A673 (cell line): ENCODE measurements around the gene MFAP3L.

ENCODE experiments used
- CTCF ChIP-seq: fragments of 300-800, 200-600 bp; sonication (generic); conservative IDR thresholded peaks from 2 replicates; pipeline ENCODE4 v1.5.1; 2017; ENCODE audit warnings: low read depth, mild to moderate bottlenecking, antibody characterized with exemption, low read length, moderate library complexity, mixed read lengths
- EZH2 ChIP-seq: fragments of 200-600 bp; sonication (generic); IDR thresholded peaks from 2 replicates; pipeline ENCODE4 v1.6.1; 2017; ENCODE audit warnings: borderline replicate concordance, low read depth, mild to moderate bottlenecking, mixed read lengths, antibody characterized with exemption, low read length; ENCODE audit not compliant: poor library complexity, severe bottlenecking

DNA sequence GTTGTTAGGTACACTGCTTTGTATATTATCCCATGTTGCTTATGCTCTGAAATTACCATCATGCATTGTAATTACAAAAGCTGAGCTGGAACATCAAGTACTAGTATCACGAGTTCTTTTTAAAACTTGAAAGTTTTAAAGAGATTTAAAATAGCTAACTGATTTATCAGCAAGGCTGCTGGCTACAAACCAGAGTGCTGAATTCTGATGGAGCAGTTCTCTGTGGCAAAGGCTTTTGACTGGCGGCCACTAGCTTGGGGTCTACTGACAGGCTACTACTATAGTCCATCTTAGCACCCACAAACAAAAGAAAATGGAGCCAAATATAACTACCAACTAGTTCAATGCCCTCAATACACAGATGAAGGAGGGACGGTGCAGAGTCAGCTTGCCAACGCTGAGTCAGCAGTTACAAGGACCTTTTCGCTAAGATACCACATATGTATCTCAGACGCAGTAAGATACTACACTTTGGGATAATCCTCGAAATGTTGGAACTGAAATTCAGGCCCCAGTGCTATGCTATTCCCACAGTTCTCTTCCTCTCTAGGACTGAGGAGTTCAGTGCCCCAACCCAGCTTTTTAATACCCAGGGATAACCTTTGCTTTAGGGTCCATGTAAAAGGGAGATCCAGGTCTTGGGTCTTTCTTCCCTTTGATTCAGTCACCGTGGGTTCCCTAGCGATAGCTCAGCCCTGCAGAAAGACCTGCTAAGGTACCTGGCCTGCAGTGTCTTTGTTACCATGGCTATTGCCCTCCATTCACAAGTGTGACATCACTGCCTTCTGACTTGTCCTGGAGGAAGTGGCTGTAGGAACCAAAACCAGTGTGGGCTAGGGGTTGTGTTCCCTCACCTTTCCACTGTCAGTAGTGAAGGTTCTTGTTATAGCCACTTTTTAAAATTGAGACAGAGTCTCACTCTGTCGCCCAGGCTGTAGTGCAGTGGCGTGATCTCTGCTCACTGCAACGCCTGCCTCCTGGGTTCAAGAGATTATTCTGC is 22.8 kb downstream of the MFAP3L start:
- no peak for TF ChIP-seq CTCF
- TF ChIP-seq EZH2: no peak
